Measurements from ENCODE around the gene MTFR1L. TPM values are rescaled to one million over a fixed set of nuclear protein-coding genes. Genes with fewer than 3 reads are reported as not detected.

MTFR1L gene
- total RNA-seq, 2 experiments from 2014 or later: 35.3 to 43.4 TPM

GRCh38 chr1:25816112-25816718 is 3.5 kb upstream of the MTFR1L start:
- Histone ChIP-seq H3K9me3 (ENCODE audit: low read length) (no peaks in the 10 kb centered on the region), H3K79me2 (ENCODE audit: insufficient read depth, low read depth, low read length) (peaks cover 2% of the 10 kb centered on the region; the same call in 1 of the 2 replicates), H3K4me1 (ENCODE audit: insufficient read depth, low read length, poor library complexity, severe bottlenecking) (peaks cover 20% of the 10 kb centered on the region), H3K27ac (ENCODE audit: low read depth, low read length, poor library complexity, severe bottlenecking) (no peak overlapping the region), H2AFZ (ENCODE audit: low read length) (no peak overlapping the region), H3K4me3 (ENCODE audit: low read depth, low read length, poor library complexity, severe bottlenecking) (no peak overlapping the region), H3K4me2 (ENCODE audit: low read length) (no peak overlapping the region), H3K36me3 (ENCODE audit: insufficient read depth, low read length) (no peaks in the 10 kb centered on the region), H4K20me1 (ENCODE audit: insufficient read depth, low read length) (no peaks in the 10 kb centered on the region), H3K9me2 (ENCODE audit: insufficient read depth, low read length) (no peaks in the 10 kb centered on the region)
- DNase-seq (ENCODE audit: low spot score): no peak
- BruUV-seq (replicated peaks): TSS peak; percentile 33
- TF ChIP-seq EZH2phosphoT487 (IDR thresholded peaks at IDR 0.05; ENCODE audit: borderline replicate concordance, low read depth, low read length): no peak
- TF ChIP-seq, protein P1, sequence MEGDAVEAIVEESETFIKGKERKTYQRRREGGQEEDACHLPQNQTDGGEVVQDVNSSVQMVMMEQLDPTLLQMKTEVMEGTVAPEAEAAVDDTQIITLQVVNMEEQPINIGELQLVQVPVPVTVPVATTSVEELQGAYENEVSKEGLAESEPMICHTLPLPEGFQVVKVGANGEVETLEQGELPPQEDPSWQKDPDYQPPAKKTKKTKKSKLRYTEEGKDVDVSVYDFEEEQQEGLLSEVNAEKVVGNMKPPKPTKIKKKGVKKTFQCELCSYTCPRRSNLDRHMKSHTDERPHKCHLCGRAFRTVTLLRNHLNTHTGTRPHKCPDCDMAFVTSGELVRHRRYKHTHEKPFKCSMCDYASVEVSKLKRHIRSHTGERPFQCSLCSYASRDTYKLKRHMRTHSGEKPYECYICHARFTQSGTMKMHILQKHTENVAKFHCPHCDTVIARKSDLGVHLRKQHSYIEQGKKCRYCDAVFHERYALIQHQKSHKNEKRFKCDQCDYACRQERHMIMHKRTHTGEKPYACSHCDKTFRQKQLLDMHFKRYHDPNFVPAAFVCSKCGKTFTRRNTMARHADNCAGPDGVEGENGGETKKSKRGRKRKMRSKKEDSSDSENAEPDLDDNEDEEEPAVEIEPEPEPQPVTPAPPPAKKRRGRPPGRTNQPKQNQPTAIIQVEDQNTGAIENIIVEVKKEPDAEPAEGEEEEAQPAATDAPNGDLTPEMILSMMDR (conservative IDR thresholded peaks at IDR 0.05; ENCODE audit: low read length): no peak
- intact Hi-C loops (cut with micrococcal nuclease; ENCODE audit: unreplicated experiment): no loop called here
- ChIA-PET POLR2A (interaction anchor here (0.6 kb wide), 1 partner anchor 192 kb away, joined by 3 read pairs; no protein-coding TSS in a partner anchor), CTCF (ENCODE audit: unreplicated experiment) (no interaction called here)

GRCh38 chr1:25817840-25818501 is 1.8 kb upstream of the MTFR1L start:
- no TSS peak for BruUV-seq (replicated peaks)
- POLR2A ChIA-PET: interaction anchor here (0.6 to 1.3 kb wide), 2 partner anchors 15 to 233 kb away, joined by 3 to 4 read pairs; no protein-coding TSS in a partner anchor
- H3K79me2 ChIP-seq (ENCODE audit: insufficient read depth, low read depth, low read length): peaks cover 12% of the 10 kb centered on the region; the same call in 1 of the 2 replicates
- no peaks in the 10 kb centered on the region for H3K9me2 ChIP-seq (ENCODE audit: insufficient read depth, low read length)
- no peaks in the 10 kb centered on the region for H3K36me3 ChIP-seq (ENCODE audit: insufficient read depth, low read length)
- peak overlapping the region; percentile 74; the same call in 1 of the 2 replicates for H3K4me2 ChIP-seq (ENCODE audit: low read length)
- DNase-seq (ENCODE audit: low spot score): no peak
- TF ChIP-seq, protein P1 (conservative IDR thresholded peaks at IDR 0.05; ENCODE audit: low read length): peak; percentile 61
- TF ChIP-seq EZH2phosphoT487 (IDR thresholded peaks at IDR 0.05; ENCODE audit: borderline replicate concordance, low read depth, low read length): no peak
- H3K4me1 ChIP-seq (ENCODE audit: insufficient read depth, low read length, poor library complexity, severe bottlenecking): peaks cover 30% of the 10 kb centered on the region
- H2AFZ ChIP-seq (ENCODE audit: low read length): no peak overlapping the region
- no peaks in the 10 kb centered on the region for H4K20me1 ChIP-seq (ENCODE audit: insufficient read depth, low read length)
- intact Hi-C loops (cut with micrococcal nuclease; ENCODE audit: unreplicated experiment): no loop called here
- no peak overlapping the region for H3K4me3 ChIP-seq (ENCODE audit: low read depth, low read length, poor library complexity, severe bottlenecking)
- CTCF ChIA-PET (ENCODE audit: unreplicated experiment): no interaction called here
- no peaks in the 10 kb centered on the region for H3K9me3 ChIP-seq (ENCODE audit: low read length)
- no peak overlapping the region for H3K27ac ChIP-seq (ENCODE audit: low read depth, low read length, poor library complexity, severe bottlenecking)

- CTCF ChIA-PET (ENCODE audit: unreplicated experiment): no interaction called here
- TF ChIP-seq EZH2phosphoT487 (IDR thresholded peaks at IDR 0.05; ENCODE audit: borderline replicate concordance, low read depth, low read length): no peak
- TF ChIP-seq, protein P1 (conservative IDR thresholded peaks at IDR 0.05; ENCODE audit: low read length): no peak
- H3K4me2 ChIP-seq (ENCODE audit: low read length): peak overlapping the region; percentile 74
- BruUV-seq (replicated peaks): no TSS peak
- H3K4me3 ChIP-seq (ENCODE audit: low read depth, low read length, poor library complexity, severe bottlenecking): peak overlapping the region; percentile 84
- intact Hi-C loops (cut with micrococcal nuclease; ENCODE audit: unreplicated experiment): no loop called here
- no peaks in the 10 kb centered on the region for H4K20me1 ChIP-seq (ENCODE audit: insufficient read depth, low read length)
- peaks cover 30% of the 10 kb centered on the region for H3K4me1 ChIP-seq (ENCODE audit: insufficient read depth, low read length, poor library complexity, severe bottlenecking)
- POLR2A ChIA-PET: interaction anchor here (1.3 to 1.8 kb wide), 2 partner anchors 9 to 15 kb away, joined by 3 to 6 read pairs; no protein-coding TSS in a partner anchor
- H3K36me3 ChIP-seq (ENCODE audit: insufficient read depth, low read length): no peaks in the 10 kb centered on the region
- DNase-seq (ENCODE audit: low spot score): no peak
- H3K27ac ChIP-seq (ENCODE audit: low read depth, low read length, poor library complexity, severe bottlenecking): no peak overlapping the region
- H3K79me2 ChIP-seq (ENCODE audit: insufficient read depth, low read depth, low read length): peaks cover 12% of the 10 kb centered on the region; the same call in 1 of the 2 replicates
- H3K9me2 ChIP-seq (ENCODE audit: insufficient read depth, low read length): no peaks in the 10 kb centered on the region
- 0 out of 2 replicates have a peak overlapping the region, but pooled peaks have one; percentile 53 for H2AFZ ChIP-seq (ENCODE audit: low read length)
- no peaks in the 10 kb centered on the region for H3K9me3 ChIP-seq (ENCODE audit: low read length)
These were observed 1.2 kb upstream of the MTFR1L start for GRCh38 chr1:25818569-25818968.

All from OCI-LY7 (cell line).